ENCODE data around the gene NEGR1. TPM values are rescaled to one million over a fixed set of nuclear protein-coding genes. Genes with fewer than 3 reads are reported as not detected.

Gene NEGR1
- total RNA-seq, 4 donors from 2014 or later, result 7.0 to 10.0 (median 8.1) TPM

- 52 to 55% methylated on average over 1 of the region's 1 CpG for WGBS, 2 donors (ENCODE audit: low coverage in 1 of 2)
- H3K36me3 ChIP-seq, result no peaks in the 10 kb centered on the region
- in situ Hi-C loops (cut with MboI; ENCODE audit: low pct_ligation_motif_present in 1 of 4, low pct_unique_long_range_greater_than_20kb in 1 of 4, low sequenced_read_pairs in 3 of 4), result no loop called here
- no peak overlapping the region for H3K4me3 ChIP-seq
- TF ChIP-seq POLR2AphosphoS5 (IDR thresholded peaks at IDR 0.05) (no peak), POLR2A (IDR thresholded peaks at IDR 0.05) (no peak), EP300 (IDR thresholded peaks at IDR 0.05; ENCODE audit: low read depth) (no peak), CTCF (IDR thresholded peaks at IDR 0.05) (no peak)
- DNase-seq, result no peak
- H3K27ac ChIP-seq, result no peak overlapping the region
- intact Hi-C loops (cut with DNase I; ENCODE audit: low total_unique reads), result no loop called here
- H3K4me1 ChIP-seq, result no peaks in the 10 kb centered on the region
- H3K9me3 ChIP-seq, result no peaks in the 10 kb centered on the region
- no peaks in the 10 kb centered on the region for H3K27me3 ChIP-seq
Measured at GRCh38 chr1:71351438-71351837, 930.9 kb downstream of the NEGR1 start.

GRCh38 chr1:71350805-71351204 is 931.5 kb downstream of the NEGR1 start:
- no peaks in the 10 kb centered on the region for H3K9me3 ChIP-seq
- no peaks in the 10 kb centered on the region for H3K27me3 ChIP-seq
- in situ Hi-C loops (cut with MboI; ENCODE audit: low pct_ligation_motif_present in 1 of 4, low pct_unique_long_range_greater_than_20kb in 1 of 4, low sequenced_read_pairs in 3 of 4) (no loop called here), intact Hi-C loops (cut with DNase I; ENCODE audit: low total_unique reads) (no loop called here)
- no peaks in the 10 kb centered on the region for H3K36me3 ChIP-seq
- TF ChIP-seq POLR2AphosphoS5 (IDR thresholded peaks at IDR 0.05) (no peak), CTCF (IDR thresholded peaks at IDR 0.05) (no peak), POLR2A (IDR thresholded peaks at IDR 0.05) (no peak), EP300 (IDR thresholded peaks at IDR 0.05; ENCODE audit: low read depth) (no peak)
- WGBS, 2 donors (ENCODE audit: low coverage in 1 of 2), result 46% methylated on average over 2 of the region's 2 CpGs
- no peak for DNase-seq
- no peaks in the 10 kb centered on the region for H3K4me1 ChIP-seq
- no peak overlapping the region for H3K27ac ChIP-seq
- no peak overlapping the region for H3K4me3 ChIP-seq

GRCh38 chr1:71350330-71350729 is 932.0 kb downstream of the NEGR1 start:
- no peak for DNase-seq
- no peaks in the 10 kb centered on the region for H3K27me3 ChIP-seq
- in situ Hi-C loops (cut with MboI; ENCODE audit: low pct_ligation_motif_present in 1 of 4, low pct_unique_long_range_greater_than_20kb in 1 of 4, low sequenced_read_pairs in 3 of 4) (no loop called here), intact Hi-C loops (cut with DNase I; ENCODE audit: low total_unique reads) (no loop called here)
- no peak for TF ChIP-seq POLR2A (IDR thresholded peaks at IDR 0.05)
- TF ChIP-seq EP300 (IDR thresholded peaks at IDR 0.05; ENCODE audit: low read depth), result no peak
- TF ChIP-seq POLR2AphosphoS5 (IDR thresholded peaks at IDR 0.05), result no peak
- TF ChIP-seq CTCF (IDR thresholded peaks at IDR 0.05), result no peak
- H3K4me1 ChIP-seq, result no peaks in the 10 kb centered on the region
- no peaks in the 10 kb centered on the region for H3K9me3 ChIP-seq
- no peak overlapping the region for H3K27ac ChIP-seq
- no peak overlapping the region for H3K4me3 ChIP-seq
- H3K36me3 ChIP-seq, result no peaks in the 10 kb centered on the region
- 77 to 82% methylated on average over 1 of the region's 1 CpG for WGBS, 2 donors (ENCODE audit: low coverage in 1 of 2)

Small RNA genes within 50 kb of the gene (small RNA-seq; reads per million reads assigned to genes)
- gene AL358453.1 (0 reads per million in 4 donors), gene AL359821.1 (0 reads per million in 4 donors)

Data from transverse colon (tissue), 4 donors.